K562 (cell line): ENCODE measurements around the gene ANKRD61. TPM values are rescaled to one million over a fixed set of nuclear protein-coding genes. Genes with fewer than 3 reads are reported as not detected.

Source experiments
- ATF7 ChIP-seq: fragments of 450-650 bp; IDR thresholded peaks from 2 replicates; pipeline ENCODE4 v1.7.1; 2014; ENCODE audit warnings: mild to moderate bottlenecking, moderate library complexity
- BCOR ChIP-seq: fragments of 450-650 bp; IDR thresholded peaks from 2 replicates; pipeline ENCODE4 v1.6.1; 2016
- C11orf30 ChIP-seq: fragments of 450-650 bp; IDR thresholded peaks from 2 replicates; pipeline ENCODE4 v1.6.1; 2016; ENCODE audit warnings: low read depth, mild to moderate bottlenecking
- FOXK2 ChIP-seq, 2 experiments: fragments of 450-650 bp; IDR thresholded peaks in 1 of 2; conservative IDR thresholded peaks in 1 of 2; 2 replicates each; pipeline ENCODE4 v1.6.1; 2016; ENCODE audit warnings: low read depth in 2 of 2, mild to moderate bottlenecking in 1 of 2
- GTF2E2 ChIP-seq: fragments of 200-800 bp; sonication (Bioruptor generic); IDR thresholded peaks from 2 replicates; pipeline ENCODE4 v1.6.1; 2016; ENCODE audit warnings: missing genetic modification characterization, missing compliant biosample characterization
- HNRNPL ChIP-seq: fragments of 200-400 bp; formaldehyde crosslinking; IDR thresholded peaks from 2 replicates; pipeline ENCODE4 v1.6.1; 2017; ENCODE audit warnings: low read depth, mild to moderate bottlenecking, low read length
- KLF1 ChIP-seq: fragments of 450-650 bp; IDR thresholded peaks from 2 replicates; pipeline ENCODE4 v1.6.1; 2016; ENCODE audit warnings: missing genetic modification characterization, missing compliant biosample characterization
- MXI1 ChIP-seq: IDR thresholded peaks from 2 replicates; pipeline ENCODE4 v1.6.1; 2011; ENCODE audit warnings: low read depth, mild to moderate bottlenecking, improper control_type of control experiment, low read length
- PHF8 ChIP-seq: fragments of 200-600 bp; sonication (generic); IDR thresholded peaks from 2 replicates; pipeline ENCODE4 v1.6.1; 2012; ENCODE audit warnings: mixed run types, mild to moderate bottlenecking, inconsistent platforms, low read length, moderate library complexity, borderline replicate concordance
- POLR2B ChIP-seq: fragments of 450-650 bp; IDR thresholded peaks from 2 replicates; pipeline ENCODE4 v1.6.1; 2018; ENCODE audit warnings: low read depth; ENCODE audit not compliant: partially characterized antibody
- TEAD2 ChIP-seq: fragments of 450-650 bp; IDR thresholded peaks from 2 replicates; pipeline ENCODE4 v1.6.1; 2016; ENCODE audit warnings: missing genetic modification characterization, control low read depth, missing compliant biosample characterization
- ZNF197 ChIP-seq: fragments of 200-800 bp; sonication (Bioruptor generic); IDR thresholded peaks from 2 replicates; pipeline ENCODE4 v1.6.1; 2016; ENCODE audit warnings: low read depth, missing genetic modification characterization, missing compliant biosample characterization
- ZNF263 ChIP-seq: sonication (generic); formaldehyde crosslinking; IDR thresholded peaks from 2 replicates; pipeline ENCODE4 v1.8.0; 2022; ENCODE audit warnings: mild to moderate bottlenecking, missing genetic modification reagents, borderline replicate concordance
- polyA plus RNA-seq, 8 experiments: library from polyadenylated mRNA; depleted of rRNA in 4 of 8; stranded (reverse) in 5 of 8; unstranded in 3 of 8; fragments of >200 nt; fragmentation: Nextera tagmentation in 2 of 8; fragmentation: Illumina TruSeq in 1 of 8; extraction: Ambion mirVana in 2 of 8; extraction: Trizol in 1 of 8; gene quantifications; 2 replicates each; pipeline versions ENCODE4 v1.2.1 to v1.2.3, GENCODE V29; 2011 to 2014; ENCODE audit warnings: inconsistent platforms in 1 of 8, missing spikeins in 1 of 8
- total RNA-seq, 7 experiments: library from RNA; depleted of rRNA in 6 of 7; stranded (reverse); fragments of >200 nt in 6 of 7; fragmentation: Illumina TruSeq in 2 of 7; extraction: Trizol in 2 of 7; gene quantifications; 2 replicates each; pipeline versions ENCODE4 v1.2.1 to v1.2.3, GENCODE V29; 2011 to 2021; ENCODE audit warnings: low replicate concordance in 1 of 7
- TF ChIP-seq, protein P1 (sequence below): sonication (generic); formaldehyde crosslinking; IDR thresholded peaks from 2 replicates; pipeline ENCODE4 v1.8.0; 2022; ENCODE audit warnings: missing genetic modification reagents, mild to moderate bottlenecking, borderline replicate concordance
- TF ChIP-seq, protein P2 (sequence below): fragments of 450-650 bp; IDR thresholded peaks from 2 replicates; pipeline ENCODE4 v1.6.1; 2016
- TF ChIP-seq, protein P3 (sequence below): fragments of 450-650 bp; formaldehyde crosslinking; IDR thresholded peaks from 2 replicates; pipeline ENCODE4 v1.4.0; 2020; ENCODE audit warnings: mild to moderate bottlenecking, moderate library complexity
- TF ChIP-seq, protein P4 (sequence below): fragments of 150-350 bp; IDR thresholded peaks from 2 replicates; pipeline ENCODE4 v1.6.1; 2014; ENCODE audit warnings: low read depth, mild to moderate bottlenecking, low read length, borderline replicate concordance

ANKRD61 gene
- total and polyA plus RNA-seq, 9 of the 15 experiments (the other 6 are each of a cell fraction or from before 2014, with no cell fraction given), result 0.08 to 0.11 (median 0.09) TPM; not detected in 5

DNA sequence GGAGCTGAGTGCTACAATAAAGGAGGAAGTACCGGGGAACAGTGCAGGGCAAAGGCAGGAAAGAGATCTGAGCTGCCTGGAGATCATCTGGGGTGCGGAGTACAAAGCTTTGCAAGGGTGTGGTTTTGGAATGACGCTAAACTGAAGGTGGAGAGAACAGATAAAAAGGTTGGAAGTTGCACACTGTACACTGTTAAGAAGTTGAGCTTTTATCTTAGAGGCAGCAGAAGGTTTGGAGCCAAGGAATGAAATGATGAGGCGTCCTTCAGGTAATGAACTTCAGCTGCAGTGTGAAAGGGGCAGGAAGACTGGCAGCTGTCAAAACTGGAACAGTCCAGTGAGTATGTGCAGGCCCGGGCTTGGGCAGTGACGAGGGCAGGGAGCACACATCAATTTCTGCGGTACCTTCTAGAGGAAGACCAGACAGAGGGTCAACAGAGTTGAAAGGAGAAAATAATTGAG lies 7.2 kb upstream of the ANKRD61 start (continued):
- TF ChIP-seq, protein P1, sequence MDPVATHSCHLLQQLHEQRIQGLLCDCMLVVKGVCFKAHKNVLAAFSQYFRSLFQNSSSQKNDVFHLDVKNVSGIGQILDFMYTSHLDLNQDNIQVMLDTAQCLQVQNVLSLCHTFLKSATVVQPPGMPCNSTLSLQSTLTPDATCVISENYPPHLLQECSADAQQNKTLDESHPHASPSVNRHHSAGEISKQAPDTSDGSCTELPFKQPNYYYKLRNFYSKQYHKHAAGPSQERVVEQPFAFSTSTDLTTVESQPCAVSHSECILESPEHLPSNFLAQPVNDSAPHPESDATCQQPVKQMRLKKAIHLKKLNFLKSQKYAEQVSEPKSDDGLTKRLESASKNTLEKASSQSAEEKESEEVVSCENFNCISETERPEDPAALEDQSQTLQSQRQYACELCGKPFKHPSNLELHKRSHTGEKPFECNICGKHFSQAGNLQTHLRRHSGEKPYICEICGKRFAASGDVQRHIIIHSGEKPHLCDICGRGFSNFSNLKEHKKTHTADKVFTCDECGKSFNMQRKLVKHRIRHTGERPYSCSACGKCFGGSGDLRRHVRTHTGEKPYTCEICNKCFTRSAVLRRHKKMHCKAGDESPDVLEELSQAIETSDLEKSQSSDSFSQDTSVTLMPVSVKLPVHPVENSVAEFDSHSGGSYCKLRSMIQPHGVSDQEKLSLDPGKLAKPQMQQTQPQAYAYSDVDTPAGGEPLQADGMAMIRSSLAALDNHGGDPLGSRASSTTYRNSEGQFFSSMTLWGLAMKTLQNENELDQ, result no peak
- TF ChIP-seq, protein P2, sequence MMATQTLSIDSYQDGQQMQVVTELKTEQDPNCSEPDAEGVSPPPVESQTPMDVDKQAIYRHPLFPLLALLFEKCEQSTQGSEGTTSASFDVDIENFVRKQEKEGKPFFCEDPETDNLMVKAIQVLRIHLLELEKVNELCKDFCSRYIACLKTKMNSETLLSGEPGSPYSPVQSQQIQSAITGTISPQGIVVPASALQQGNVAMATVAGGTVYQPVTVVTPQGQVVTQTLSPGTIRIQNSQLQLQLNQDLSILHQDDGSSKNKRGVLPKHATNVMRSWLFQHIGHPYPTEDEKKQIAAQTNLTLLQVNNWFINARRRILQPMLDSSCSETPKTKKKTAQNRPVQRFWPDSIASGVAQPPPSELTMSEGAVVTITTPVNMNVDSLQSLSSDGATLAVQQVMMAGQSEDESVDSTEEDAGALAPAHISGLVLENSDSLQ, result peak; percentile 96
- TF ChIP-seq PHF8, result no peak
- TF ChIP-seq, protein P3, sequence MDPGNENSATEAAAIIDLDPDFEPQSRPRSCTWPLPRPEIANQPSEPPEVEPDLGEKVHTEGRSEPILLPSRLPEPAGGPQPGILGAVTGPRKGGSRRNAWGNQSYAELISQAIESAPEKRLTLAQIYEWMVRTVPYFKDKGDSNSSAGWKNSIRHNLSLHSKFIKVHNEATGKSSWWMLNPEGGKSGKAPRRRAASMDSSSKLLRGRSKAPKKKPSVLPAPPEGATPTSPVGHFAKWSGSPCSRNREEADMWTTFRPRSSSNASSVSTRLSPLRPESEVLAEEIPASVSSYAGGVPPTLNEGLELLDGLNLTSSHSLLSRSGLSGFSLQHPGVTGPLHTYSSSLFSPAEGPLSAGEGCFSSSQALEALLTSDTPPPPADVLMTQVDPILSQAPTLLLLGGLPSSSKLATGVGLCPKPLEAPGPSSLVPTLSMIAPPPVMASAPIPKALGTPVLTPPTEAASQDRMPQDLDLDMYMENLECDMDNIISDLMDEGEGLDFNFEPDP, result no peak
- no peak for TF ChIP-seq TEAD2 (tag)
- peak; percentile 92 for TF ChIP-seq BCOR
- no peak for TF ChIP-seq GTF2E2 (tag)
- peak; percentile 81; the same call in 1 of the 2 replicates for TF ChIP-seq ZNF197
- TF ChIP-seq KLF1 (tag), result peak; percentile 96
- peak; percentile 55 for TF ChIP-seq POLR2B
- no peak for TF ChIP-seq HNRNPL
- TF ChIP-seq C11orf30, result peak; percentile 56; the same call in 1 of the 2 replicates
- TF ChIP-seq FOXK2 (conservative IDR thresholded peaks at IDR 0.05 in 1 of 2, IDR thresholded peaks at IDR 0.05 in 1 of 2; ENCODE audit: low read depth in 2 of 2), result peak; percentile 31 to 43; a peak in 1 of 4 replicates
- TF ChIP-seq, protein P4, sequence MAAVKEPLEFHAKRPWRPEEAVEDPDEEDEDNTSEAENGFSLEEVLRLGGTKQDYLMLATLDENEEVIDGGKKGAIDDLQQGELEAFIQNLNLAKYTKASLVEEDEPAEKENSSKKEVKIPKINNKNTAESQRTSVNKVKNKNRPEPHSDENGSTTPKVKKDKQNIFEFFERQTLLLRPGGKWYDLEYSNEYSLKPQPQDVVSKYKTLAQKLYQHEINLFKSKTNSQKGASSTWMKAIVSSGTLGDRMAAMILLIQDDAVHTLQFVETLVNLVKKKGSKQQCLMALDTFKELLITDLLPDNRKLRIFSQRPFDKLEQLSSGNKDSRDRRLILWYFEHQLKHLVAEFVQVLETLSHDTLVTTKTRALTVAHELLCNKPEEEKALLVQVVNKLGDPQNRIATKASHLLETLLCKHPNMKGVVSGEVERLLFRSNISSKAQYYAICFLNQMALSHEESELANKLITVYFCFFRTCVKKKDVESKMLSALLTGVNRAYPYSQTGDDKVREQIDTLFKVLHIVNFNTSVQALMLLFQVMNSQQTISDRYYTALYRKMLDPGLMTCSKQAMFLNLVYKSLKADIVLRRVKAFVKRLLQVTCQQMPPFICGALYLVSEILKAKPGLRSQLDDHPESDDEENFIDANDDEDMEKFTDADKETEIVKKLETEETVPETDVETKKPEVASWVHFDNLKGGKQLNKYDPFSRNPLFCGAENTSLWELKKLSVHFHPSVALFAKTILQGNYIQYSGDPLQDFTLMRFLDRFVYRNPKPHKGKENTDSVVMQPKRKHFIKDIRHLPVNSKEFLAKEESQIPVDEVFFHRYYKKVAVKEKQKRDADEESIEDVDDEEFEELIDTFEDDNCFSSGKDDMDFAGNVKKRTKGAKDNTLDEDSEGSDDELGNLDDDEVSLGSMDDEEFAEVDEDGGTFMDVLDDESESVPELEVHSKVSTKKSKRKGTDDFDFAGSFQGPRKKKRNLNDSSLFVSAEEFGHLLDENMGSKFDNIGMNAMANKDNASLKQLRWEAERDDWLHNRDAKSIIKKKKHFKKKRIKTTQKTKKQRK, result no peak
- TF ChIP-seq ATF7, result peak; percentile 91
- peak; percentile 36; the same call in 1 of the 2 replicates for TF ChIP-seq MXI1
- TF ChIP-seq ZNF263 (CRISPR knock-in tag), result no peak; the same call in 1 of the 2 replicates
